Gastrocnemius medialis (tissue), 4 donors: ENCODE measurements around the gene ANO6.

Experiments used
- CTCF ChIP-seq, 5 experiments: fragments of 450-650 bp in 3 of 5; fragments of 200-600 bp in 2 of 5; sonication (generic) in 2 of 5; IDR thresholded peaks in 4 of 5; conservative IDR thresholded peaks in 1 of 5; 1 replicate in 4 of 5; 2 replicates in 1 of 5; pipeline ENCODE4 v1.5.1; 2016 to 2019; ENCODE audit warnings: antibody characterized with exemption in 5 of 5, mild to moderate bottlenecking in 3 of 5, moderate library complexity in 3 of 5
- POLR2A ChIP-seq, 2 donors: fragments of 450-650 bp; IDR thresholded peaks; one replicate each; pipeline ENCODE4 v1.6.1; 2017; ENCODE audit warnings: antibody characterized with exemption in 2 of 2, mild to moderate bottlenecking in 2 of 2, moderate library complexity in 2 of 2

- TF ChIP-seq POLR2A (IDR thresholded peaks at IDR 0.05) (no peak), CTCF (IDR thresholded peaks at IDR 0.05 in 4 of 5, conservative IDR thresholded peaks at IDR 0.05 in 1 of 5) (no peak)
Observed at GRCh38 chr12:45349916-45350315, 134.0 kb downstream of the ANO6 start.
